GM23338 (cell line): ENCODE results near the gene SULT1C2. TPM values are rescaled to one million over a fixed set of nuclear protein-coding genes. Genes with fewer than 3 reads are reported as not detected.

ENCODE experiments used
- ATAC-seq: fragments of 200-7000 bp; cut with Tn5 transposase; 3 replicates; pipeline ENCODE4 v1.9.1; 2020
- DNase-seq: peaks from one replicate; pipeline ENCODE4 v3.0.0-alpha.2; 2015; ENCODE audit warnings: low spot score
- H2AFZ ChIP-seq: fragments of 200-600 bp; sonication (generic); 2 replicates; pipeline ENCODE4 v1.8.0; 2016; ENCODE audit warnings: antibody characterized with exemption, mild to moderate bottlenecking, moderate library complexity
- H3F3A ChIP-seq: fragments of 200-600 bp; sonication (generic); replicated peaks from 2 replicates; pipeline ENCODE4 v1.8.0; 2017; ENCODE audit warnings: antibody characterized with exemption, mixed run types, low read depth
- H3K27ac ChIP-seq: fragments of 200-600 bp; sonication (generic); 2 replicates; pipeline ENCODE4 v1.6.1; 2016; ENCODE audit warnings: low read depth
- H3K27me3 ChIP-seq: fragments of 200-600 bp; sonication (generic); 2 replicates; pipeline ENCODE4 v1.8.0; 2016; ENCODE audit warnings: mild to moderate bottlenecking, mixed run types, moderate library complexity; ENCODE audit not compliant: insufficient read depth
- H3K36me3 ChIP-seq: fragments of 200-600 bp; sonication (generic); 2 replicates; pipeline ENCODE4 v1.8.0; 2016; ENCODE audit warnings: mild to moderate bottlenecking; ENCODE audit not compliant: insufficient read depth
- H3K4me1 ChIP-seq: fragments of 200-600 bp; sonication (generic); 2 replicates; pipeline ENCODE4 v1.8.0; 2016; ENCODE audit warnings: mild to moderate bottlenecking, moderate library complexity; ENCODE audit not compliant: insufficient read depth
- H3K4me2 ChIP-seq: fragments of 200-600 bp; sonication (generic); 2 replicates; pipeline ENCODE4 v1.7.1; 2017; ENCODE audit warnings: mixed run types
- H3K4me3 ChIP-seq: fragments of 200-600 bp; sonication (generic); 2 replicates; pipeline ENCODE4 v1.6.1; 2016; ENCODE audit warnings: mixed run types
- H3K79me2 ChIP-seq: fragments of 200-600 bp; sonication (generic); replicated peaks from 2 replicates; pipeline ENCODE4 v1.8.0; 2017; ENCODE audit warnings: mild to moderate bottlenecking; ENCODE audit not compliant: insufficient read depth
- H3K9me2 ChIP-seq: fragments of 200-600 bp; sonication (generic); 2 replicates; pipeline ENCODE4 v1.8.0; 2017; ENCODE audit not compliant: insufficient read depth
- H4K20me1 ChIP-seq: fragments of 200-600 bp; sonication (generic); replicated peaks from 2 replicates; pipeline ENCODE4 v1.8.0; 2017; ENCODE audit warnings: mild to moderate bottlenecking; ENCODE audit not compliant: insufficient read depth
- H3K27ac Mint-ChIP-seq: 2 replicates; pipeline ENCODE4 v1.8.0; 2020; ENCODE audit warnings: inconsistent platforms, mild to moderate bottlenecking, moderate library complexity, mixed read lengths
- H3K27me3 Mint-ChIP-seq: 3 replicates; pipeline ENCODE4 v1.8.0; 2022; ENCODE audit warnings: low read depth, mild to moderate bottlenecking, moderate library complexity, mixed read lengths, inconsistent platforms; ENCODE audit not compliant: insufficient read depth, poor library complexity
- H3K36me3 Mint-ChIP-seq: 3 replicates; pipeline ENCODE4 v1.8.0; 2021; ENCODE audit warnings: low read depth, mild to moderate bottlenecking, inconsistent platforms, moderate library complexity, mixed read lengths
- H3K4me1 Mint-ChIP-seq: 3 replicates; pipeline ENCODE4 v1.8.0; 2020; ENCODE audit warnings: mild to moderate bottlenecking, inconsistent platforms, mixed read lengths
- H3K4me3 Mint-ChIP-seq: 3 replicates; pipeline ENCODE4 v1.8.0; 2021; ENCODE audit warnings: moderate library complexity, mild to moderate bottlenecking, inconsistent platforms, mixed read lengths
- H3K9me3 Mint-ChIP-seq: 3 replicates; pipeline ENCODE4 v1.8.0; 2020; ENCODE audit warnings: moderate library complexity, mild to moderate bottlenecking, inconsistent platforms, mixed read lengths
- CREB1 ChIP-seq: fragments of 250-450 bp; sonication (Bioruptor Pico); IDR thresholded peaks from 2 replicates; pipeline ENCODE4 v1.5.0; 2020; ENCODE audit warnings: low read depth, mild to moderate bottlenecking, moderate library complexity
- ETS1 ChIP-seq: IDR thresholded peaks from 2 replicates; pipeline ENCODE4 v1.6.1; 2016; ENCODE audit warnings: antibody characterized with exemption
- EZH2 ChIP-seq: fragments of 200-600 bp; sonication (generic); IDR thresholded peaks from one replicate; pipeline ENCODE4 v1.8.0; 2017; ENCODE audit warnings: antibody characterized with exemption, mild to moderate bottlenecking, low read depth; ENCODE audit not compliant: unreplicated experiment
- EZH2phosphoT487 ChIP-seq: fragments of 200-600 bp; sonication (generic); IDR thresholded peaks from one replicate; pipeline ENCODE4 v1.8.1; 2018; ENCODE audit warnings: antibody characterized with exemption; ENCODE audit not compliant: unreplicated experiment
- JUNB ChIP-seq: IDR thresholded peaks from one replicate; pipeline ENCODE4 v1.6.1; 2016; ENCODE audit warnings: antibody characterized with exemption; ENCODE audit not compliant: unreplicated experiment
- NANOG ChIP-seq: IDR thresholded peaks from 2 replicates; pipeline ENCODE4 v1.6.1; 2016; ENCODE audit warnings: antibody characterized with exemption, borderline replicate concordance
- POLR2AphosphoS5 ChIP-seq: IDR thresholded peaks from 2 replicates; pipeline ENCODE4 v1.6.1; 2016; ENCODE audit warnings: antibody characterized with exemption, low read depth
- REST ChIP-seq: IDR thresholded peaks from one replicate; pipeline ENCODE4 v1.6.1; 2018; ENCODE audit warnings: antibody characterized with exemption; ENCODE audit not compliant: unreplicated experiment
- STAT1 ChIP-seq: IDR thresholded peaks from one replicate; pipeline ENCODE4 v1.6.1; 2016; ENCODE audit warnings: antibody characterized with exemption; ENCODE audit not compliant: unreplicated experiment
- ZNF114 ChIP-seq: fragments of 250-450 bp; sonication (Bioruptor Pico); IDR thresholded peaks from 2 replicates; pipeline ENCODE4 v1.5.0; 2020; ENCODE audit warnings: mild to moderate bottlenecking, moderate library complexity
- ZNF331 ChIP-seq: fragments of 250-450 bp; sonication (Bioruptor Pico); IDR thresholded peaks from 2 replicates; pipeline ENCODE4 v1.5.0; 2020; ENCODE audit warnings: low read depth, mild to moderate bottlenecking, moderate library complexity
- ZNF462 ChIP-seq: fragments of 250-450 bp; sonication (Bioruptor Pico); IDR thresholded peaks from 2 replicates; pipeline ENCODE4 v1.5.0; 2020; ENCODE audit warnings: mild to moderate bottlenecking, moderate library complexity
- polyA plus RNA-seq: library from polyadenylated mRNA; unstranded; fragments of >200 nt; fragmentation: Nextera tagmentation; extraction: Ambion mirVana; gene quantifications from 2 replicates; pipeline ENCODE4 v1.2.1, GENCODE V29; 2016
- total RNA-seq: library from RNA; depleted of rRNA; stranded (reverse); fragments of >200 nt; shearing (Covaris generic); gene quantifications from 2 replicates; pipeline ENCODE4 v1.2.3, GENCODE V29; 2014
- TF ChIP-seq, protein P1 (sequence below), 2 experiments: fragments of 200-600 bp in 1 of 2; sonication (generic) in 1 of 2; conservative IDR thresholded peaks; 2 replicates each; pipeline versions ENCODE4 v1.5.1 to v1.6.1; 2016 to 2017; ENCODE audit warnings: antibody characterized with exemption in 2 of 2, low read depth in 2 of 2, mild to moderate bottlenecking in 2 of 2, moderate library complexity in 1 of 2

The SULT1C2 gene
- total and polyA plus RNA-seq, 2 experiments from 2014 or later = 0.69 to 1.9 TPM

DNA sequence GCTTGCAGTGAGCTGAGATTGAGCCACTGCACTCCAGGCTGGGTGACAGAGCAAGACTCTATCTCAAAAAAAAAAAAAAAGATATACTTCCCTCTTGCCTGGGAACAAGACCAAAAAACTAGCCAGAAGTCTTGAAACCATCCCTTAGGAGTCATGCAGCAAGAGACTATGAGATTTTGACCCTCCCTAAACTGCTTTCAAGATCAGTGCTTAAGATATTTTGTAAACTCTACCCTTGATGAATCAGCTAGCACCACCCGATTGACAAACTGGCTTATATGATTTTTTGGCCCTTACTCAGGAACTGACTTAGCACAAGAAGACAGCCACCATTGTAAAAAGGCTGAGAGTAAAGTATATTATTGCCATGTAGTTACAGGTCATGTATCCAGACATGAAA lies 45.1 kb upstream of the SULT1C2 start:
- Histone ChIP-seq H3K79me2 (no peaks in the 10 kb centered on the region), H3K36me3 (no peaks in the 10 kb centered on the region), H3K27ac (no peak overlapping the region), H3K4me3 (no peak overlapping the region), H2AFZ (no peak overlapping the region), H4K20me1 (no peaks in the 10 kb centered on the region), H3F3A (no peaks in the 10 kb centered on the region), H3K27me3 (no peaks in the 10 kb centered on the region), H3K4me1 (no peaks in the 10 kb centered on the region), H3K9me2 (peaks cover 5% of the 10 kb centered on the region; the same call in 1 of the 2 replicates), H3K4me2 (no peak overlapping the region)
- H3K27me3 Mint-ChIP-seq = no peaks in the 10 kb centered on the region
- H3K36me3 Mint-ChIP-seq = peaks cover 19% of the 10 kb centered on the region; the same call in 2 of the 3 replicates
- TF ChIP-seq JUNB (no peak), ZNF114 (no peak), EZH2phosphoT487 (no peak), NANOG (no peak), ZNF462 (no peak), ETS1 (no peak), ZNF331 (CRISPR knock-in tag) (no peak), STAT1 (no peak), POLR2AphosphoS5 (no peak), CREB1 (CRISPR knock-in tag) (no peak), EZH2 (no peak), REST (no peak)
- TF ChIP-seq, protein P1, sequence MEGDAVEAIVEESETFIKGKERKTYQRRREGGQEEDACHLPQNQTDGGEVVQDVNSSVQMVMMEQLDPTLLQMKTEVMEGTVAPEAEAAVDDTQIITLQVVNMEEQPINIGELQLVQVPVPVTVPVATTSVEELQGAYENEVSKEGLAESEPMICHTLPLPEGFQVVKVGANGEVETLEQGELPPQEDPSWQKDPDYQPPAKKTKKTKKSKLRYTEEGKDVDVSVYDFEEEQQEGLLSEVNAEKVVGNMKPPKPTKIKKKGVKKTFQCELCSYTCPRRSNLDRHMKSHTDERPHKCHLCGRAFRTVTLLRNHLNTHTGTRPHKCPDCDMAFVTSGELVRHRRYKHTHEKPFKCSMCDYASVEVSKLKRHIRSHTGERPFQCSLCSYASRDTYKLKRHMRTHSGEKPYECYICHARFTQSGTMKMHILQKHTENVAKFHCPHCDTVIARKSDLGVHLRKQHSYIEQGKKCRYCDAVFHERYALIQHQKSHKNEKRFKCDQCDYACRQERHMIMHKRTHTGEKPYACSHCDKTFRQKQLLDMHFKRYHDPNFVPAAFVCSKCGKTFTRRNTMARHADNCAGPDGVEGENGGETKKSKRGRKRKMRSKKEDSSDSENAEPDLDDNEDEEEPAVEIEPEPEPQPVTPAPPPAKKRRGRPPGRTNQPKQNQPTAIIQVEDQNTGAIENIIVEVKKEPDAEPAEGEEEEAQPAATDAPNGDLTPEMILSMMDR (conservative IDR thresholded peaks at IDR 0.05; ENCODE audit: low read depth in 2 of 2) = no peak
- H3K9me3 Mint-ChIP-seq = peaks cover 50% of the 10 kb centered on the region
- no peak overlapping the region for H3K4me3 Mint-ChIP-seq
- H3K27ac Mint-ChIP-seq = no peak overlapping the region
- ATAC-seq (no peak), DNase-seq (no peak)
- H3K4me1 Mint-ChIP-seq = no peaks in the 10 kb centered on the region
